GM23248 (cell line): Measurements from ENCODE around the gene KLHL28.

Experiments
- EZH2 ChIP-seq: fragments of 200-600 bp; sonication (generic); IDR thresholded peaks from 2 replicates; pipeline ENCODE4 v1.6.1; 2018; ENCODE audit warnings: antibody characterized with exemption, mild to moderate bottlenecking; ENCODE audit not compliant: insufficient read depth, poor library complexity, severe bottlenecking
- EZH2phosphoT487 ChIP-seq: fragments of 200-600 bp; sonication (generic); IDR thresholded peaks from 2 replicates; pipeline ENCODE4 v1.6.1; 2018; ENCODE audit warnings: antibody characterized with exemption, moderate library complexity, mild to moderate bottlenecking, low read depth; ENCODE audit not compliant: insufficient read depth

GRCh38 chr14:44979273-44979672, 17.5 kb upstream of the KLHL28 start:
- TF ChIP-seq EZH2phosphoT487 (no peak), EZH2 (no peak)
